Body of pancreas (tissue), 4 donors: ENCODE results near the gene CIBAR2. TPM values are rescaled to one million over a fixed set of nuclear protein-coding genes. Genes with fewer than 3 reads are reported as not detected.

Experiments used
- ATAC-seq: fragments of 150-250 bp; one replicate; pipeline ENCODE4 v1.9.1; 2016
- DNase-seq, 4 donors: peaks; one replicate each; pipeline ENCODE4 v3.0.0-alpha.2; 2019
- H3K27ac ChIP-seq, 4 donors: fragments of 200-600 bp; sonication (generic); 1 replicate in 3 of 4; 2 replicates in 1 of 4; pipeline versions ENCODE4 v1.5.1 to v1.6.1; 2016 to 2019; ENCODE audit warnings: mild to moderate bottlenecking in 1 of 4, mixed read lengths in 1 of 4, moderate library complexity in 1 of 4
- H3K27me3 ChIP-seq, 2 donors: fragments of 200-600 bp; sonication (generic); one replicate each; pipeline ENCODE4 v1.6.0; 2016; ENCODE audit warnings: mild to moderate bottlenecking in 1 of 2
- H3K36me3 ChIP-seq, 2 donors: fragments of 200-600 bp; sonication (generic); replicated peaks in 1 of 2; 2 replicates each; pipeline ENCODE4 v1.5.1; 2016; ENCODE audit warnings: low read depth in 2 of 2; ENCODE audit not compliant: insufficient read depth in 1 of 2
- H3K4me1 ChIP-seq: fragments of 200-600 bp; sonication (generic); one replicate; pipeline ENCODE4 v1.6.0; 2016
- H3K4me3 ChIP-seq, 2 donors: fragments of 200-600 bp; sonication (generic); 1 replicate in 1 of 2; 2 replicates in 1 of 2; pipeline ENCODE4 v1.5.1; 2016 to 2019
- H3K9me3 ChIP-seq, 3 donors: fragments of 200-600 bp; sonication (generic); 1 replicate in 2 of 3; 2 replicates in 1 of 3; pipeline ENCODE4 v1.5.1; 2016
- CTCF ChIP-seq, 7 experiments: fragments of 450-650 bp in 4 of 7; fragments of 200-600 bp in 3 of 7; sonication (generic) in 3 of 7; IDR thresholded peaks; one replicate each; pipeline ENCODE4 v1.5.1; 2016 to 2019; ENCODE audit warnings: antibody characterized with exemption in 7 of 7
- POLR2A ChIP-seq, 3 donors: fragments of 450-650 bp; IDR thresholded peaks; one replicate each; pipeline ENCODE4 v1.6.1; 2016; ENCODE audit warnings: antibody characterized with exemption in 3 of 3, mild to moderate bottlenecking in 2 of 3
- WGBS, 2 donors: methylation state at CpG; one replicate each; pipeline ENCODE4 v1.1.5; 2017; 5-methylcytosine and 5-hydroxymethylcytosine counted together
- intact Hi-C: fragments of 100-400 bp; cut with DNase I; formaldehyde crosslinking; loops from one replicate; pipeline ENCODE4 v1.15.1; 2023
- total RNA-seq, 2 donors: library from RNA; depleted of rRNA; stranded (reverse); fragments of >200 nt; gene quantifications; one replicate each; pipeline ENCODE4 v1.1.0, GENCODE V29; 2016

The CIBAR2 gene
- total RNA-seq, result not detected

DNA sequence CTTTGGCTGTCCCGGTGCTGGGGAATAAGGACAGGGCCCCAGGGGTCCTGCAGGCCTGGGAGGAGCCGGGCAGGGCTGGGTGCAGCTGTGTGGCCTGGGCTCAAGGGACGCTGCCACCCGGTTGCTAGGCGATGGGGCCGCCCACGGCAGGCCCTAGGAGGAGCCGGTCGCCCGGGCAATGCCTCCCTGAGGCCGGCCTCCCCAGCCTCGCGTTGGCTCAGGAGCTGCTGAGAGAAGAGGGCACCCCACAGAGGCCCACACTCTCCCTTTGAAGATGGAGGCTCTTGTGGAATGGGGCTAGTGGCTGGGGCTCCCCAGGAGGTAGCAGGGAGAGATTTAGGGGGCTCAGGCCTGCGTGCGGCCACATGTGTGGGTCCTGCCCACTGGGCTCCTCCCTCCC is at the start of gene CIBAR2:
Gene CIBAR2 (minus strand): TSS at position 109 of the 400 bp plus-strand sequence. CDS start 120 bp downstream, outside the sequence.
- Histone ChIP-seq H3K36me3 (no peaks in the 10 kb centered on the region), H3K9me3 (no peaks in the 10 kb centered on the region), H3K27ac (no peak within 1 kb of the TSS), H3K27me3 (no peaks in the 10 kb centered on the region), H3K4me1 (peaks cover 9% of the 10 kb centered on the region), H3K4me3 (no peak within 1 kb of the TSS)
- ATAC-seq (no peak), DNase-seq (no peak)
- no peak for TF ChIP-seq POLR2A (IDR thresholded peaks at IDR 0.05)
- TF ChIP-seq CTCF (IDR thresholded peaks at IDR 0.05), result no peak
- intact Hi-C loops, result loop anchor here (10.0 kb wide), 1 partner anchor 132 kb away; no protein-coding TSS in a partner anchor
- 74 to 100% methylated on average over 2 to 15 of the region's 15 CpGs for WGBS, 2 donors

DNA sequence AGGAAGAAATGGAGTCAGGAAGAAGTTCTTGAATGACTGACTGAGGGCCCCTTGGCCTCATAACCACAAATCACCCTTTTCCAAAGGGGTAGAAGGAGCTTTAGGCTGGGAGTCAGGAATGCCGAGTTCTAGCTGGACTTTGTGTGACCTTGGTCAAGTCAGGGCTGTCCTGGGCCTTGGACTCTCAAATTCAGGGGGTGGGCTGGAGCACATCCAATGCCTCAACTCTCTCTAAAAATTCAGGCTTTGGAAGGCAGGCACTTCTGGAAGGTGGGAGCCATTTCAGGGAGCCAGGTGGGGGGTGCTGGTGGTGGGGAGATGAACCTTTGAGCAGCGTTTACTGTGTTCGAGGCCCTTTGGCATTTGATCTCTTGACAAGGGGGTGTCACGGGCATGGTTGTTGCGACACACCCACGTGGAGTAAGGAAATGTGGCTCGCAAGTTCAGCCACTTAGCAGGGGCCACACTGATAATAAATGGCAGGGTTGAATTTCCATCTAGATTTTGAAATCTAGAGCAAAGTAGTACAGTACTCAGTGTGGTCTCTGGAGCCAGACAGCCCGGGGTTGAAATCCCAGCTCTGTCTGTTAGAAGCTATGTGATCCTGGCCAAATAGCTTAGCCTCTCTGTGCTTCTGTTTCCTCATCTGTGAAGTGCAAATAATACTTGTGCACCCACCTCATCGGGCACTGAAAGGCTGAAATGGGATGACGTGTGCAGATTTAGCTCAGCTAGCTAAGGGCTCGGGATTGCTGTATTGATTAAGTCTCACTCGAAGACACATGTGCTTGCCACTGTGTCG is 47.1 kb upstream of the CIBAR2 start:
- Histone ChIP-seq H3K9me3 (no peaks in the 10 kb centered on the region), H3K36me3 (no peaks in the 10 kb centered on the region), H3K27ac (no peak overlapping the region), H3K27me3 (no peaks in the 10 kb centered on the region), H3K4me1 (peaks cover 24% of the 10 kb centered on the region), H3K4me3 (no peak overlapping the region)
- no peak for TF ChIP-seq CTCF (IDR thresholded peaks at IDR 0.05)
- no peak for TF ChIP-seq POLR2A (IDR thresholded peaks at IDR 0.05)
- ATAC-seq (no peak), DNase-seq (no peak)
- intact Hi-C loops, result no loop called here
- WGBS, 2 donors, result 70 to 71% methylated on average over 13 of the region's 13 CpGs

GRCh38 chr16:85158743-85159178 is 46.5 kb upstream of the CIBAR2 start:
- intact Hi-C loops, result no loop called here
- no peak for DNase-seq

GRCh38 chr16:85157813-85158742 is 45.8 kb upstream of the CIBAR2 start:
- intact Hi-C loops, result no loop called here
- Histone ChIP-seq H3K9me3 (no peaks in the 10 kb centered on the region), H3K4me1 (peaks cover 24% of the 10 kb centered on the region), H3K4me3 (no peak overlapping the region), H3K27me3 (no peaks in the 10 kb centered on the region), H3K27ac (no peak overlapping the region), H3K36me3 (no peaks in the 10 kb centered on the region)
- DNase-seq (no peak), ATAC-seq (no peak)
- 63 to 81% methylated on average over 18 to 19 of the region's 19 CpGs for WGBS, 2 donors
- TF ChIP-seq POLR2A (IDR thresholded peaks at IDR 0.05) (no peak), CTCF (IDR thresholded peaks at IDR 0.05) (no peak)

More at GRCh38 chr16:85158743-85159178, 46.5 kb upstream of the CIBAR2 start:
- H3K9me3 ChIP-seq, result no peaks in the 10 kb centered on the region
- no peak for TF ChIP-seq POLR2A (IDR thresholded peaks at IDR 0.05)
- no peak for TF ChIP-seq CTCF (IDR thresholded peaks at IDR 0.05)
- ATAC-seq, result no peak
- H3K27ac ChIP-seq, result no peak overlapping the region
- no peak overlapping the region for H3K4me3 ChIP-seq
- 43 to 70% methylated on average over 11 to 14 of the region's 14 CpGs for WGBS, 2 donors
- H3K27me3 ChIP-seq, result no peaks in the 10 kb centered on the region
- H3K4me1 ChIP-seq, result peaks cover 24% of the 10 kb centered on the region
- no peaks in the 10 kb centered on the region for H3K36me3 ChIP-seq
